ENCODE results near the gene NCBP2L. TPM values are rescaled to one million over a fixed set of nuclear protein-coding genes. Genes with fewer than 3 reads are reported as not detected.

NCBP2L gene
- total RNA-seq, 1 donor from 2014 or later, result not detected

DNA sequence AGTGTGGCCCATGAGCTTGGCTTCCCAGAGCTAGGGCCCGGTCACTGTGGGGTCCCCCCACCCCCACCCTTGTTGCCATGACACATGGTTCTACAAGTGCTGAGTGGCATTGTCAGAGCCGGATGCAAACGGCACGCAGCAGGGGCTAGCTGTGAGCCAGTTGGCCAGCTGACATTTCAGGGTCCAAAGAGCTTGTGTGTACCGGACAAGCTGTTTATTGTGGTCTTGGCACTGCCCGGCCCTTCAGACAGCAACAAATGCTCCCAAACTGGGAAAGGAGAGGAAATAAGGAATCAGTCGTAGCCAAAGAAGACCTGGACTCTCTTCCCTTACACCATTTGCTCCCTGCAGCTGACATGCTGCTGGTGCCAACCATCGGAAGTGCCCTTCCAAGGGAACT is 38.8 kb upstream of the NCBP2L start:
- H3K4me1 ChIP-seq, result peaks cover 90% of the 10 kb centered on the region
- no peak overlapping the region for H3K4me3 ChIP-seq
- peak overlapping the region; percentile 80 for H3K27ac ChIP-seq (replicated peaks)

DNA sequence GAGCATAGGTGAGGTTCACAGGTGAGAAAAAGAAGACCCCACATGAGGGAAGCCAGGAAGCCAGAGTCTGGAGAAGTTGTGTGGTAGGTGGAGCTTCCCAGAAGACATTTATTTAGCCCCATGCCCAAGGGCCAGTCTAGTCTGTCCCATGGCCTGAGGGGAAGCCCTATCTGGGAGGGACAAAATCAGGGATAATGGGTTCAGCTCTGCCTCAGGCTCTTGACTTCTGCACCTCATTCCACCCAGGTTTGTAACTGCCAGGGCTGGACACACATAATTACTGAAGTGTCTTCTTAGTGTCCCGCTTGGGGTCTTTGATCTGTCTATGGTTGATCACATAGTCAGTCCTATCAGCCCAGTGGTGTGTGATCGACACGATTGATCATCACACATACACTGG is 38.0 kb upstream of the NCBP2L start:
- DNase-seq, result no peak
- intact Hi-C loops (cut with micrococcal nuclease), result no loop called here
- Histone ChIP-seq H3K4me3 (no peak overlapping the region), H3K9me3 (replicated peaks) (no peaks in the 10 kb centered on the region), H3K27me3 (ENCODE audit: low read depth) (no peaks in the 10 kb centered on the region), H3K4me1 (peaks cover 88% of the 10 kb centered on the region), H3K36me3 (no peaks in the 10 kb centered on the region), H3K27ac (replicated peaks) (peak overlapping the region; percentile 80)
- TF ChIP-seq, protein P1, sequence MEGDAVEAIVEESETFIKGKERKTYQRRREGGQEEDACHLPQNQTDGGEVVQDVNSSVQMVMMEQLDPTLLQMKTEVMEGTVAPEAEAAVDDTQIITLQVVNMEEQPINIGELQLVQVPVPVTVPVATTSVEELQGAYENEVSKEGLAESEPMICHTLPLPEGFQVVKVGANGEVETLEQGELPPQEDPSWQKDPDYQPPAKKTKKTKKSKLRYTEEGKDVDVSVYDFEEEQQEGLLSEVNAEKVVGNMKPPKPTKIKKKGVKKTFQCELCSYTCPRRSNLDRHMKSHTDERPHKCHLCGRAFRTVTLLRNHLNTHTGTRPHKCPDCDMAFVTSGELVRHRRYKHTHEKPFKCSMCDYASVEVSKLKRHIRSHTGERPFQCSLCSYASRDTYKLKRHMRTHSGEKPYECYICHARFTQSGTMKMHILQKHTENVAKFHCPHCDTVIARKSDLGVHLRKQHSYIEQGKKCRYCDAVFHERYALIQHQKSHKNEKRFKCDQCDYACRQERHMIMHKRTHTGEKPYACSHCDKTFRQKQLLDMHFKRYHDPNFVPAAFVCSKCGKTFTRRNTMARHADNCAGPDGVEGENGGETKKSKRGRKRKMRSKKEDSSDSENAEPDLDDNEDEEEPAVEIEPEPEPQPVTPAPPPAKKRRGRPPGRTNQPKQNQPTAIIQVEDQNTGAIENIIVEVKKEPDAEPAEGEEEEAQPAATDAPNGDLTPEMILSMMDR (IDR thresholded peaks at IDR 0.05; ENCODE audit: borderline replicate concordance), result no peak

More for the DNA sequence above, 38.8 kb upstream of the NCBP2L start:
- TF ChIP-seq, protein P1 (IDR thresholded peaks at IDR 0.05; ENCODE audit: borderline replicate concordance), result no peak
- no peaks in the 10 kb centered on the region for H3K27me3 ChIP-seq (ENCODE audit: low read depth)
- H3K9me3 ChIP-seq (replicated peaks), result no peaks in the 10 kb centered on the region
- intact Hi-C loops (cut with micrococcal nuclease), result no loop called here
- no peak for DNase-seq
- no peaks in the 10 kb centered on the region for H3K36me3 ChIP-seq

DNA sequence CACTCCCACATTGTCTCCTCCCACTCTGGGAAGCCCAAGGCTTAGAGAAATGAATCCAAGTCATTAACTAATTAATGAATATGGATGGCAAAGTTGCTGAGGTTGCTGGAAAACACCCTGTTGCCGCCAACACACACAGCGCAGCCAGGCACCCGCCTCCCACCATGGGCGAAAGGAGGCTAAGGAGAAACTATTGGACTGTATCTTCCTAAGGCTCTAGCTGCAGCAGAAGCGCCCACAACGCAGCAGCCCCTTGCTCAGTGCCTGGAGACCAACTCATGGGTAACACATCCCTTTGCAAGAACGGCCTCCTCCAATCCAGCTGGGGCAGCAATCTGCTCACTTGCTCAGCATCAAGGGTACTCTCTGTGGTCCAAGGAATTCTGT is 36.1 kb upstream of the NCBP2L start:
- Histone ChIP-seq H3K27ac (replicated peaks) (peak overlapping the region; percentile 94), H3K4me1 (peaks cover 92% of the 10 kb centered on the region), H3K36me3 (no peaks in the 10 kb centered on the region), H3K27me3 (ENCODE audit: low read depth) (no peaks in the 10 kb centered on the region), H3K4me3 (peak overlapping the region; percentile 49), H3K9me3 (replicated peaks) (no peaks in the 10 kb centered on the region)
- TF ChIP-seq, protein P1 (IDR thresholded peaks at IDR 0.05; ENCODE audit: borderline replicate concordance), result no peak
- intact Hi-C loops (cut with micrococcal nuclease), result no loop called here
- DNase-seq, result no peak

DNA sequence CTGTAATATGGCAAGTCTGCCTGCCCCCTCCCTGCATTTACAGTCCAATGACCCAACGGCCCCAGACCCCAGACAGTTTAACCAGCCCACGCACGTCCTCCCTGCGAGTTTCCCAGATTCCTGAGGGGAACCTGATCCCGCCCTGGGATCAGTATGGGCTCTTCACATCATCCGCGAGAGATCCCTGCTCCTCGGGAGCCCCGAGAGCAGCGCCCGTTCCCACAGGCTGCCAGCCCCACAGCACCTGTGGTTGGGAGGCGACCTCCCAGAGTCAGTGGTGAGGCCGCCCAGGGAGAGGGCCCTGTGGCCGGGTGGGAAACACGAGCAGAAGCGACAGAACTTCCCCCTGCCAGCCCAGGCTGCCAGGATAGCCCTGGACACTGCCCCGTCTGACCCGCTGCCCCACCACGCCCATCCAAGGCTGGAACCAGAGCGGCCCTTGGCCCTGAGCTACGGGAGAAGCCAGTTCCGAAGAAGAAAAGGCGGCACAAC is 34.8 kb upstream of the NCBP2L start:
- Histone ChIP-seq H3K4me1 (peaks cover 92% of the 10 kb centered on the region), H3K27me3 (ENCODE audit: low read depth) (no peaks in the 10 kb centered on the region), H3K4me3 (peak overlapping the region; percentile 49), H3K36me3 (no peaks in the 10 kb centered on the region), H3K9me3 (replicated peaks) (no peaks in the 10 kb centered on the region), H3K27ac (replicated peaks) (peak overlapping the region; percentile 94)
- TF ChIP-seq, protein P1 (IDR thresholded peaks at IDR 0.05; ENCODE audit: borderline replicate concordance), result no peak
- intact Hi-C loops (cut with micrococcal nuclease), result no loop called here
- no peak for DNase-seq

DNA sequence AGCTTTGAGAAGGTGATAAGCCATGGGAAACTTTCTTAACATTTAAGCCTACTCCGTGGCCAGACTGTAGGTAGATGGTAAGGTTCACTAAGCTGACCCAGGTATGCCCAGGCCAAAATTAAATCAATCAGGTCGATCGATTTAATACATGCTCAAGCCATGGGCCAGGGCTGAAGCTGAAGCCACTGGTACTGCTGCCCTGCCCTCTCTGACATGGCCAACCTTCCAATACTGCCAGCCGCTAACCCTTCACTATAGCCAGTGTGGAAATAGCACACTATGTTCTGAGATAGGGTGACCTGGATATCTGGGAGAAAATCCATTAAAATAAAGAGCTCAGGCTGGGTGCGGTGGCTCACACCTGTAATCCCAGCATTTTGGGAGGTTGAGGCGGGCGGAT is 33.5 kb upstream of the NCBP2L start:
- H3K9me3 ChIP-seq (replicated peaks), result no peaks in the 10 kb centered on the region
- DNase-seq, result no peak
- H3K27ac ChIP-seq (replicated peaks), result peak overlapping the region; percentile 94
- intact Hi-C loops (cut with micrococcal nuclease), result no loop called here
- peaks cover 90% of the 10 kb centered on the region for H3K4me1 ChIP-seq
- TF ChIP-seq, protein P1 (IDR thresholded peaks at IDR 0.05; ENCODE audit: borderline replicate concordance), result no peak
- no peaks in the 10 kb centered on the region for H3K27me3 ChIP-seq (ENCODE audit: low read depth)
- H3K4me3 ChIP-seq, result no peak overlapping the region
- H3K36me3 ChIP-seq, result no peaks in the 10 kb centered on the region

Data from left ventricle myocardium inferior (tissue), 1 donor.